ENCODE measurements around the gene ARL13B.

ARL13B gene

DNA sequence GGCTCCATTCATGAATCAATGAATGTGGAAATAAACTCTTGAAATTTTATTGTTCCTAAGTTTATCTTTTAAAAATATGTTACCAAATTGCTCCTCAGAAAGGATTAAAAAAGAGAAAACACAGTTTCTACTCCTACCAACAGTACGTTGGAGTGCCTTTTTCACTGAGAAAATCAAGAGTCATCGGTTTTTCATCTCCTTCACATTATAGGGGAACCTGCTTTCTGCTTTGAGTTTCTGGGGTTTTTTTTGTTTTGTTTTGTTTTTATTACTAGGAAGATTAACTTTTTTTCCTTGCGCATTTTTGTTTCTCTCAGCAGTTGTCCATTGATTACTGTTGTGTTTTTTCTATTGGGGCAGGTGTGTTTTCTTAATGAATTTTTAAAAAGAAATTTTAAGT lies 3.5 kb downstream of the ARL13B start:
- no peak for DNase-seq
- Mint-ChIP-seq H3K36me3 (ENCODE audit: low read depth) (peaks cover 5% of the 10 kb centered on the region), H3K27me3 (no peaks in the 10 kb centered on the region), H3K4me1 (ENCODE audit: low read depth) (peaks cover 15% of the 10 kb centered on the region), H3K27ac (no peak overlapping the region), H3K9me3 (no peaks in the 10 kb centered on the region), H3K4me3 (no peak overlapping the region)

GRCh38 chr3:93984618-93985017 lies 4.7 kb downstream of the ARL13B start:
- H3K27me3 Mint-ChIP-seq, result no peaks in the 10 kb centered on the region

DNA sequence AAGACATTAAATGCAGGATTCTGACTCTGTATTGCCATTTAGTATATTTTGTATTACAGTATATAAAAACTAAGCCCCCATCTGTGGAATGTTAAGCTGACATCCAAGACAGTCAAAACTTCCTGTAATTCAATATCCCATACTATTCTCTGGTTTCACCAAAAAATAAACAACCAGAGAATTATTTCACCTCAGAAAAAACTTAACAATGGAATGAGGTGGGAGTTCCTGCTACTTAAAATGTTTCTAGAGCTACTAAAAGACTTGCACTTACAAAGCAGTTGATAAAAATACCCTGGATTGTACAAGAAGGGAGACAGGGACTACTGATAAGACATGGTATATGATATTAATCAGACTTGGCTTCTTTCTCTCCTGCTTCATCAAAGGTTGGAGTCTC lies 8.3 kb downstream of the ARL13B start:
- Mint-ChIP-seq H3K27ac (no peak overlapping the region), H3K4me1 (ENCODE audit: low read depth) (no peaks in the 10 kb centered on the region), H3K9me3 (no peaks in the 10 kb centered on the region), H3K27me3 (no peaks in the 10 kb centered on the region), H3K4me3 (no peak overlapping the region), H3K36me3 (ENCODE audit: low read depth) (no peaks in the 10 kb centered on the region)
- no peak for DNase-seq

More at GRCh38 chr3:93984618-93985017, 4.7 kb downstream of the ARL13B start:
- Mint-ChIP-seq H3K4me1 (ENCODE audit: low read depth) (peaks cover 11% of the 10 kb centered on the region), H3K4me3 (no peak overlapping the region), H3K36me3 (ENCODE audit: low read depth) (peaks cover 5% of the 10 kb centered on the region), H3K27ac (no peak overlapping the region), H3K9me3 (no peaks in the 10 kb centered on the region)
- DNase-seq, result no peak

GRCh38 chr3:93988764-93989163 lies 8.8 kb downstream of the ARL13B start:
- no peaks in the 10 kb centered on the region for H3K9me3 Mint-ChIP-seq
- H3K27me3 Mint-ChIP-seq, result no peaks in the 10 kb centered on the region
- H3K36me3 Mint-ChIP-seq (ENCODE audit: low read depth), result no peaks in the 10 kb centered on the region
- peaks cover under 1% of the 10 kb centered on the region for H3K4me1 Mint-ChIP-seq (ENCODE audit: low read depth)
- no peak for DNase-seq
- H3K4me3 Mint-ChIP-seq, result no peak overlapping the region
- no peak overlapping the region for H3K27ac Mint-ChIP-seq

- Mint-ChIP-seq H3K27me3 (no peaks in the 10 kb centered on the region), H3K27ac (no peak overlapping the region), H3K4me3 (no peak overlapping the region), H3K9me3 (no peaks in the 10 kb centered on the region), H3K4me1 (ENCODE audit: low read depth) (peaks cover 4% of the 10 kb centered on the region), H3K36me3 (ENCODE audit: low read depth) (no peaks in the 10 kb centered on the region)
- no peak for DNase-seq
These were observed 9.3 kb downstream of the ARL13B start for GRCh38 chr3:93989241-93989640.

DNA sequence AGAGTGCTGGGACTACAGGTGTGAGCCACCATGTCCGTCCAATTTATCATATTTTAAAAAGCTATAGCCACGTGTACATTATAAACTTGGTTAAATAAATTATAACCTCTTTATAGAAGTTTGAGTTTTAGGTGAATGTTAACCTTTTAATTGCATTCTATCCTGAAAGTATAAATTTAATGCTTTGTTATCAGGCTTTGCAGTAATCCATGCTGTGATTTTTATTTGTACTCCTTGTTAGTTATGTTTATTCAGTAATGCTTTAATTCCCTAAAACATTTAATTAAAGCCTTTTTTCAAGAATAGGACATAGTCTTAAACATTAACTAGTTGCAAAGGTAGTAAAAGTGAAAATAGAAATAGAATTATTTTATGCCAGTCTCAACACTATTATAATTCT lies 11.7 kb downstream of the ARL13B start:
- H3K9me3 Mint-ChIP-seq, result no peaks in the 10 kb centered on the region
- peaks cover 1% of the 10 kb centered on the region for H3K36me3 Mint-ChIP-seq (ENCODE audit: low read depth)
- no peak for DNase-seq
- H3K27ac Mint-ChIP-seq, result no peak overlapping the region
- H3K4me1 Mint-ChIP-seq (ENCODE audit: low read depth), result peaks cover 4% of the 10 kb centered on the region
- H3K4me3 Mint-ChIP-seq, result no peak overlapping the region
- no peaks in the 10 kb centered on the region for H3K27me3 Mint-ChIP-seq

DNA sequence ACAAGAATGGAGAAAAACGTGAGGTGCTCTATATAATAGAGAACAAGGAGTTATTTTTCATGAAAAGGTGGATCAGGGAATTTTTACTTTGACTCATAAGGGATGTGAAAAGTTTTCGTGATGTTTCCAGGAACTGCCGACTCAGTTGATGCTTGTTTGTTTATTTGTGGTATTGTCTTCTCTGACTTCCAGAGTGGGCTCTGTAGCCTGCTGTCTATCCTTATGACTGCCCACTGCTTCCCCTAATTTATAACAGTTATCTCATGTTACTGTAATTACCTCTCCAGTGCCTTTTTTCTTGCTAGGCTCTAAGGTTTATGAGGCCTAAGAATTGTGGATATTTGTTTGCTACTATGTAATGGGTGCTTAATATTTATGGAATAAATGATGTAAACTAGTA lies 12.3 kb downstream of the ARL13B start:
- no peak overlapping the region for H3K4me3 Mint-ChIP-seq
- no peak for DNase-seq
- no peaks in the 10 kb centered on the region for H3K9me3 Mint-ChIP-seq
- H3K27ac Mint-ChIP-seq, result no peak overlapping the region
- peaks cover 4% of the 10 kb centered on the region for H3K4me1 Mint-ChIP-seq (ENCODE audit: low read depth)
- H3K36me3 Mint-ChIP-seq (ENCODE audit: low read depth), result peaks cover 7% of the 10 kb centered on the region
- no peaks in the 10 kb centered on the region for H3K27me3 Mint-ChIP-seq

GRCh38 chr3:93994056-93994455 lies 14.1 kb downstream of the ARL13B start:
- Mint-ChIP-seq H3K4me1 (ENCODE audit: low read depth) (peaks cover 4% of the 10 kb centered on the region), H3K27me3 (no peaks in the 10 kb centered on the region), H3K4me3 (no peak overlapping the region)

DNA sequence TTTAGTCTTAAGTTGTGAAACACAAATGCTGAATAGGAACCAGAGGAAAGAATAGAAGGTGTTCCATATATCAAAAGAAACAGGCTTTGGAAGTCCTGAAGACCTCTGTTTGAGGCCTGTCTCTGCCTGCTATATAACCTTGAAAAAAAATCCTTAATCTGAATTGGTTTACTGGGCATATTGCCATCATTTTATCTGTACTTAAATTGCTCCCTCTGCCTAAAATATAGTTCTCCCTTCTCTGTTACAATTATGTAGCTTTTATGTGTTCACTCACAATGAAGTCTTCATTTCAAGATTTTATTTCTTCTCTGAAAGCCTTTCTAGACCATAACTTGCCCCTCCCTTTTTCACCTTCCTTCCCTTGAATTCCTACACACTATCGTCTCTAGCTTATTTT lies 21.2 kb downstream of the ARL13B start:
- Mint-ChIP-seq H3K4me3 (no peak overlapping the region), H3K36me3 (ENCODE audit: low read depth) (peaks cover 16% of the 10 kb centered on the region), H3K27ac (no peak overlapping the region), H3K4me1 (ENCODE audit: low read depth) (peaks cover 5% of the 10 kb centered on the region), H3K9me3 (no peaks in the 10 kb centered on the region), H3K27me3 (no peaks in the 10 kb centered on the region)
- no peak for DNase-seq

More at GRCh38 chr3:93994056-93994455, 14.1 kb downstream of the ARL13B start:
- no peak for DNase-seq
- no peaks in the 10 kb centered on the region for H3K9me3 Mint-ChIP-seq
- H3K27ac Mint-ChIP-seq, result no peak overlapping the region
- H3K36me3 Mint-ChIP-seq (ENCODE audit: low read depth), result peaks cover 11% of the 10 kb centered on the region

GRCh38 chr3:94001827-94002495 lies 22.0 kb downstream of the ARL13B start:
- Mint-ChIP-seq H3K4me3 (no peak overlapping the region), H3K27me3 (no peaks in the 10 kb centered on the region), H3K4me1 (ENCODE audit: low read depth) (peaks cover 5% of the 10 kb centered on the region), H3K9me3 (no peaks in the 10 kb centered on the region), H3K36me3 (ENCODE audit: low read depth) (peaks cover 19% of the 10 kb centered on the region), H3K27ac (no peak overlapping the region)
- no peak for DNase-seq

DNA sequence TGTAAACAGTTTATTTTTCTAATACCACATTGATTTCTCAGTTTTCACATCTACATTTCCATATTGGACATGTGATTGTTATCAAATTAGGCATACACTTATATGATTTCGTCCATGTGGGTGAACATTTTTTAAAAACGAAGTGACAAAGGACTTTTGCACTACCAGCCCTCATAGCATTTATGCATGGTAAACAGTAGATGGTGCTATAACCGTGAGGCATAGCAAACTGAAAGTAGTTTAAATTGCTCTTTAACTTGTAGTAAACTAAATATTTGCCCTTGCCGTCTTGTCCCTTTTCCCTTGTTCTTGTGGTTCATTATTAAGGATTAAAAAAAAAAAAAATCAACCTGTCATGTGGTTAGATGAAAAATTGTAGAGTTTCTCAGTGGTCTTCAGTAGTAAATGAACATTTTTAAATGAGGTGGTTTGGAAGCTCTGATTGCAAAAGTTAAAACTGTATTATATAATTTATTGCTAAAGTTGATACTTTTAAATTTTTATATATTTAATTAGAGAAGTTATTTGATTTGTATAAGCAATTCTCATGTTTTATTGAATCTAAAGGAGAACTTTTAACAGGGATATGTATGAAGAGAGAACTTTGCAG lies 24.5 kb downstream of the ARL13B start:
- Mint-ChIP-seq H3K4me1 (ENCODE audit: low read depth) (peaks cover 19% of the 10 kb centered on the region), H3K4me3 (peak overlapping the region; percentile 43), H3K36me3 (ENCODE audit: low read depth) (peaks cover 23% of the 10 kb centered on the region), H3K9me3 (no peaks in the 10 kb centered on the region), H3K27me3 (no peaks in the 10 kb centered on the region), H3K27ac (no peak overlapping the region)
- no peak for DNase-seq

DNA sequence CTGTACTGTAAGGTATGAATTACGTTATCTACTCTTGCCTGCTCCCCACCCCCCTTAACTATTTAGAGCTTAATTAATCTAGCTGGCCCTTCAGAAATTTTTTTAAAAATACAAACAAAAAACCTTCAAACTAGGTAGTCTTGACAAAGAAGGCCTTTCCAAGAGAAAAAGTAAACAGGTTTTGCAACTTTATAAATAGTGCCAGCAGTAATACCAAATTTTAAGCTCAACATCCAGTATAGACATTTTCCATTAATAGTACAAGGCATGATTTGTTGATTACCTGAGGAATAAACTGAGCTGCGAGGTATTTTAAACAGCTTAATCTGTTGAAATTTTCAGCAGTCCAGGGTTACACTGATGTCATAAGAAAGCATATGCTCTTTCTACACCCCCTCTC lies 28.3 kb downstream of the ARL13B start:
- no peak overlapping the region for H3K27ac Mint-ChIP-seq

GRCh38 chr3:94009608-94010007 lies 29.7 kb downstream of the ARL13B start:
- no peak for DNase-seq
- Mint-ChIP-seq H3K9me3 (no peaks in the 10 kb centered on the region), H3K27ac (peak overlapping the region; percentile 71), H3K27me3 (no peaks in the 10 kb centered on the region), H3K36me3 (ENCODE audit: low read depth) (peaks cover 36% of the 10 kb centered on the region), H3K4me3 (no peak overlapping the region), H3K4me1 (ENCODE audit: low read depth) (peaks cover 47% of the 10 kb centered on the region)

More for the DNA sequence above, 28.3 kb downstream of the ARL13B start:
- peaks cover 47% of the 10 kb centered on the region for H3K4me1 Mint-ChIP-seq (ENCODE audit: low read depth)
- H3K4me3 Mint-ChIP-seq, result no peak overlapping the region
- peaks cover 33% of the 10 kb centered on the region for H3K36me3 Mint-ChIP-seq (ENCODE audit: low read depth)
- H3K9me3 Mint-ChIP-seq, result no peaks in the 10 kb centered on the region
- H3K27me3 Mint-ChIP-seq, result no peaks in the 10 kb centered on the region
- DNase-seq, result no peak

- Mint-ChIP-seq H3K9me3 (no peaks in the 10 kb centered on the region), H3K27me3 (no peaks in the 10 kb centered on the region), H3K36me3 (ENCODE audit: low read depth) (peaks cover 38% of the 10 kb centered on the region), H3K4me3 (peak overlapping the region; percentile 32), H3K4me1 (ENCODE audit: low read depth) (peaks cover 53% of the 10 kb centered on the region), H3K27ac (peak overlapping the region; percentile 92)
- no peak for DNase-seq
These were observed 31.3 kb downstream of the ARL13B start for GRCh38 chr3:94011233-94011711.

- Mint-ChIP-seq H3K9me3 (no peaks in the 10 kb centered on the region), H3K27ac (peak overlapping the region; percentile 92), H3K36me3 (ENCODE audit: low read depth) (peaks cover 33% of the 10 kb centered on the region), H3K27me3 (no peaks in the 10 kb centered on the region), H3K4me3 (peak overlapping the region; percentile 32), H3K4me1 (ENCODE audit: low read depth) (peaks cover 53% of the 10 kb centered on the region)
- DNase-seq, result no peak
These were observed 32.2 kb downstream of the ARL13B start for GRCh38 chr3:94012185-94012584.

All from activated T-cell treated with anti-CD3 and anti-CD28 coated beads, Interleukin-2, amount 50 U/mL, for 24 hours (primary cell).